Gastroesophageal sphincter (tissue), 3 donors: Measurements from ENCODE around the gene ALKBH6.

Experiments
- CTCF ChIP-seq, 4 experiments: fragments of 200-600 bp in 2 of 4; fragments of 450-650 bp in 2 of 4; sonication (generic) in 1 of 4; IDR thresholded peaks; one replicate each; pipeline ENCODE4 v1.5.1; 2017 to 2019; ENCODE audit warnings: antibody characterized with exemption in 4 of 4, mild to moderate bottlenecking in 2 of 4, moderate library complexity in 2 of 4
- POLR2A ChIP-seq, 2 donors: fragments of 450-650 bp; IDR thresholded peaks; one replicate each; pipeline ENCODE4 v1.6.1; 2017; ENCODE audit warnings: antibody characterized with exemption in 2 of 2, mild to moderate bottlenecking in 2 of 2, moderate library complexity in 1 of 2

DNA sequence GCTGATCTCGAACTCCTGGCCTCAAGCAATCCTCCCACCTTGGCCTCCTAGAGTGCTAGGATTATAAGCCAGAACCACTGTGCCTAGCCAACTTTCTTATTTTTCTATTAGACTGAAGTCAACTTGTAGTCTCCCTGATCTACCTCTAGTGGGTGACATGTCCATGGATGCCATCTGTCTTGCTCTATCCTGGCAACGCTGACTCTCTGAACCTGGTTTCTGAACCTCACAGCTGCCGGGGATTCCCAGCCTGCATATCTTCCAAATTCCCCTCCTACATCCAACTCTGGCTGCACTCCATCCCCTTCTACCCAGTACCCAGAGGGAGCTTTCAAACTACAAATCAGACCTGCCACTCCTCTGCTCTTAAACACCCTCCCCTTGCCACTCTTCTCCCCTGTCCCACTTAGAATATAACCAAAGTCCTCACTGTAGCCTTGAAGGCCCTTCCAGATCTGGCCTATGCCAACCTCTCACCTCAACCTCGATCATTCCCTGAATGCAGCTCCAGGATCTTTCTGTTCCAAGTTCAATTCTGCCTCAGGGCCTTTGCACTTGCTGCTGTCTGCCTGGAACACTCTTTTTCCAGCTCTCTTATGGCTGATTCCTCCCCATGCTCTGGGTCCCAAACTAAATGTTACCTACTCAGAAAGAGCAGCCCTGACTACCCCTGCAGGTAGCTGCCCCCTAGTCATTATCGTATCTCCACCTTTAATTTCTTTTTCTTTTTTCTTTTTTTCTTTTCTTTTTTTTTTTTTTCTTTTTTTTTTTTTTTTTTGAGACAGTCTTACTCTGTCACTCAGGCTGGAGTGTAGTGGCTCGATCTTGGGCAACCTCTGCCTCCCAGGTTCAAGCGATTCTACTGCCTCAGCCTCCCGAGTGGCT, 16.5 kb upstream of the ALKBH6 start:
- peak in 1 of 4 experiments; percentile 13 for TF ChIP-seq CTCF (IDR thresholded peaks at IDR 0.05)
- no peak for TF ChIP-seq POLR2A (IDR thresholded peaks at IDR 0.05)
